Mesenchymal stem cell (in vitro differentiated cells and primary cell): ENCODE data around the gene PCIF1.
A peak's percentile ranks its signal among the peaks of the same experiment; 100 is the strongest.
"Not testable (repeated sequence)": the region's sequence is repeated elsewhere in the genome, so short reads cannot be mapped to it uniquely, and the experiment has no call there.

Source experiments
- DNase-seq: peaks from one replicate; pipeline ENCODE4 v3.0.0-alpha.2; 2013
- H2AFZ ChIP-seq: one replicate; pipeline ENCODE4 v1.6.1; 2013; ENCODE audit warnings: low read depth, mild to moderate bottlenecking, control low read depth, inconsistent platforms, low read length, moderate library complexity
- H2AK5ac ChIP-seq: 2 replicates; pipeline ENCODE4 v1.6.1; 2013; ENCODE audit warnings: low read length, moderate library complexity, mild to moderate bottlenecking, inconsistent platforms; ENCODE audit not compliant: severe bottlenecking
- H2BK120ac ChIP-seq: one replicate; pipeline ENCODE4 v1.6.1; 2013; ENCODE audit warnings: low read depth, mild to moderate bottlenecking, inconsistent platforms, low read length, moderate library complexity
- H2BK12ac ChIP-seq, 2 experiments: one replicate each; pipeline ENCODE4 v1.6.1; 2013; ENCODE audit warnings: inconsistent platforms in 2 of 2, low read length in 2 of 2, mild to moderate bottlenecking in 2 of 2, moderate library complexity in 2 of 2, control low read depth in 1 of 2
- H2BK15ac ChIP-seq: one replicate; pipeline ENCODE4 v1.6.1; 2013; ENCODE audit warnings: mild to moderate bottlenecking, low read depth, inconsistent platforms; ENCODE audit not compliant: poor library complexity, severe bottlenecking
- H2BK5ac ChIP-seq: 2 replicates; pipeline ENCODE4 v1.6.1; 2013; ENCODE audit warnings: low read depth, mild to moderate bottlenecking, low read length, control low read depth, inconsistent platforms; ENCODE audit not compliant: poor library complexity, severe bottlenecking
- H3K14ac ChIP-seq, 2 experiments: one replicate each; pipeline ENCODE4 v1.6.1; 2013; ENCODE audit warnings: inconsistent platforms in 2 of 2, low read length in 2 of 2, control low read depth in 1 of 2, mild to moderate bottlenecking in 1 of 2, moderate library complexity in 1 of 2
- H3K18ac ChIP-seq, 2 experiments: one replicate each; pipeline ENCODE4 v1.6.1; 2013; ENCODE audit warnings: inconsistent platforms in 2 of 2, low read length in 2 of 2, control low read depth in 1 of 2, low read depth in 1 of 2, mild to moderate bottlenecking in 1 of 2
- H3K23ac ChIP-seq, 2 experiments: one replicate each; pipeline ENCODE4 v1.6.1; 2013; ENCODE audit warnings: inconsistent platforms in 2 of 2, low read length in 2 of 2, mild to moderate bottlenecking in 2 of 2, moderate library complexity in 2 of 2, control low read depth in 1 of 2
- H3K27ac ChIP-seq: 2 replicates; pipeline ENCODE4 v1.5.1; 2013; ENCODE audit warnings: mild to moderate bottlenecking, moderate library complexity, low read length, control low read depth, inconsistent platforms; ENCODE audit not compliant: poor library complexity, severe bottlenecking
- H3K27me3 ChIP-seq, 2 experiments: 2 replicates each; pipeline versions ENCODE4 v1.6.1 to v1.7.0; 2013; ENCODE audit warnings: low read length in 2 of 2, mild to moderate bottlenecking in 2 of 2, moderate library complexity in 2 of 2, control low read depth in 1 of 2, inconsistent platforms in 1 of 2; ENCODE audit not compliant: control insufficient read depth in 1 of 2, insufficient read depth in 1 of 2
- H3K36me3 ChIP-seq, 2 experiments: 2 replicates each; pipeline versions ENCODE4 v1.6.1 to v1.7.0; 2013; ENCODE audit warnings: low read length in 2 of 2, control low read depth in 1 of 2, inconsistent platforms in 1 of 2, low read depth in 1 of 2, mild to moderate bottlenecking in 1 of 2; ENCODE audit not compliant: insufficient read depth in 2 of 2, control insufficient read depth in 1 of 2
- H3K4ac ChIP-seq, 2 experiments: one replicate each; pipeline ENCODE4 v1.6.1; 2013; ENCODE audit warnings: inconsistent platforms in 2 of 2, low read length in 2 of 2, mild to moderate bottlenecking in 2 of 2, moderate library complexity in 2 of 2, control low read depth in 1 of 2, low read depth in 1 of 2
- H3K4me1 ChIP-seq: 2 replicates; pipeline ENCODE4 v1.6.1; 2013; ENCODE audit warnings: low read depth, low read length, control low read depth; ENCODE audit not compliant: control insufficient read depth, insufficient read depth
- H3K4me2 ChIP-seq: 2 replicates; pipeline ENCODE4 v1.6.1; 2013; ENCODE audit warnings: low read length, mild to moderate bottlenecking, inconsistent platforms; ENCODE audit not compliant: poor library complexity, severe bottlenecking
- H3K4me3 ChIP-seq, 2 experiments: 2 replicates each; pipeline versions ENCODE4 v1.5.1 to v1.7.0; 2013; ENCODE audit warnings: low read length in 2 of 2, mild to moderate bottlenecking in 2 of 2, control low read depth in 1 of 2, low read depth in 1 of 2; ENCODE audit not compliant: insufficient read depth in 1 of 2
- H3K79me1 ChIP-seq: replicated peaks from 2 replicates; pipeline ENCODE4 v1.6.1; 2013; ENCODE audit warnings: mild to moderate bottlenecking, control low read depth, low read length, inconsistent platforms; ENCODE audit not compliant: poor library complexity, severe bottlenecking
- H3K9ac ChIP-seq: 2 replicates; pipeline ENCODE4 v1.7.0; 2013; ENCODE audit warnings: mild to moderate bottlenecking, low read length, moderate library complexity
- H3K9me3 ChIP-seq: 2 replicates; pipeline ENCODE4 v1.7.0; 2013; ENCODE audit warnings: mild to moderate bottlenecking, low read length; ENCODE audit not compliant: control insufficient read depth
- H4K8ac ChIP-seq: one replicate; pipeline ENCODE4 v1.6.1; 2013; ENCODE audit warnings: inconsistent platforms, mild to moderate bottlenecking, low read length, moderate library complexity
- H4K91ac ChIP-seq: one replicate; pipeline ENCODE4 v1.6.1; 2013; ENCODE audit warnings: mild to moderate bottlenecking, low read length, inconsistent platforms
- WGBS: methylation state at CpG from one replicate; pipeline ENCODE4 v1.1.7; 2013; ENCODE audit warnings: mixed read lengths; 5-methylcytosine and 5-hydroxymethylcytosine counted together

Gene PCIF1

DNA sequence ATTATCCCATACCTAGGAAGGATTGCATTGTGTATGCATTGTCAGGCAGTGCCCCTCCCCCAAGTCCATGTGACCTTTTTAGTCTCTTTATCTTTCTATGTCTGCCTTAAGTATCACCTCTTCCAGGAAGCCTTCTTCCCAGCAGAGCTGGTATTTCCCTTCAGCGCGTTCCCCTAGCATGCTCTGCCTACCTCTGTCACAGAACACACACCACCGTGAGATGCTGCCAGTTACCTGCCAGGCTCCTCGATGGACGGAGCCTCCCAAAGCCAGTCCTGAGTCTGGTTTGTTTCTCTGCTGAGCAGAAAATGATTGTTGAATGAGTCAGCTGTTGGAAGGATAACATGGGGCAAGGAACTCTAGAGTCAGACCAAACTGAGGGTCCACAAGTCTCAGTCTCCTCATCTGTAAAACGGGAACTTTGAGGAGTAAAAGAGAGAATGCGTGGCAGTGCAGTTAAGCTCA is 48.8 kb downstream of the PCIF1 start:
- 67% methylated on average over 7 of the region's 7 CpGs for WGBS
- no peak overlapping the region for H3K23ac ChIP-seq
- no peak overlapping the region for H3K4me3 ChIP-seq
- no peak overlapping the region for H2BK5ac ChIP-seq
- H3K18ac ChIP-seq = no peak overlapping the region
- H2BK120ac ChIP-seq = no peak overlapping the region
- no peak overlapping the region for H3K27ac ChIP-seq
- no peaks in the 10 kb centered on the region for H3K79me1 ChIP-seq
- H3K27me3 ChIP-seq = peaks cover 0 to 13% of the 10 kb centered on the region in 2 experiments
- no peak overlapping the region for H3K14ac ChIP-seq
- no peak overlapping the region for H2AFZ ChIP-seq
- no peak for DNase-seq
- H3K4me2 ChIP-seq = no peak overlapping the region
- peaks cover 2% of the 10 kb centered on the region for H3K4me1 ChIP-seq
- no peak overlapping the region for H4K91ac ChIP-seq
- H3K9ac ChIP-seq = no peak overlapping the region
- H2BK15ac ChIP-seq = no peak overlapping the region
- H3K9me3 ChIP-seq = no peaks in the 10 kb centered on the region
- no peak overlapping the region for H2AK5ac ChIP-seq
- no peak overlapping the region for H3K4ac ChIP-seq
- H3K36me3 ChIP-seq = no peaks in the 10 kb centered on the region
- no peak overlapping the region for H4K8ac ChIP-seq
- no peak overlapping the region for H2BK12ac ChIP-seq

- Histone ChIP-seq H3K23ac (no peak overlapping the region), H3K18ac (no peak overlapping the region), H2BK15ac (no peak overlapping the region), H3K4ac (no peak overlapping the region), H3K4me3 (no peak overlapping the region), H3K27ac (no peak overlapping the region), H3K36me3 (no peaks in the 10 kb centered on the region), H2BK12ac (no peak overlapping the region), H4K91ac (no peak overlapping the region), H3K9ac (no peak overlapping the region), H3K4me1 (peaks cover 2% of the 10 kb centered on the region), H3K4me2 (no peak overlapping the region), H2AFZ (no peak overlapping the region), H4K8ac (no peak overlapping the region), H3K14ac (no peak overlapping the region), H3K79me1 (no peaks in the 10 kb centered on the region), H2BK5ac (no peak overlapping the region), H3K27me3 (peaks cover 0 to 32% of the 10 kb centered on the region in 2 experiments), H2BK120ac (no peak overlapping the region), H3K9me3 (no peaks in the 10 kb centered on the region), H2AK5ac (no peak overlapping the region)
- DNase-seq = no peak
- WGBS = 81% methylated on average over 7 of the region's 7 CpGs
Measured at GRCh38 chr20:45985573-45985972, 51.1 kb downstream of the PCIF1 start.

DNA sequence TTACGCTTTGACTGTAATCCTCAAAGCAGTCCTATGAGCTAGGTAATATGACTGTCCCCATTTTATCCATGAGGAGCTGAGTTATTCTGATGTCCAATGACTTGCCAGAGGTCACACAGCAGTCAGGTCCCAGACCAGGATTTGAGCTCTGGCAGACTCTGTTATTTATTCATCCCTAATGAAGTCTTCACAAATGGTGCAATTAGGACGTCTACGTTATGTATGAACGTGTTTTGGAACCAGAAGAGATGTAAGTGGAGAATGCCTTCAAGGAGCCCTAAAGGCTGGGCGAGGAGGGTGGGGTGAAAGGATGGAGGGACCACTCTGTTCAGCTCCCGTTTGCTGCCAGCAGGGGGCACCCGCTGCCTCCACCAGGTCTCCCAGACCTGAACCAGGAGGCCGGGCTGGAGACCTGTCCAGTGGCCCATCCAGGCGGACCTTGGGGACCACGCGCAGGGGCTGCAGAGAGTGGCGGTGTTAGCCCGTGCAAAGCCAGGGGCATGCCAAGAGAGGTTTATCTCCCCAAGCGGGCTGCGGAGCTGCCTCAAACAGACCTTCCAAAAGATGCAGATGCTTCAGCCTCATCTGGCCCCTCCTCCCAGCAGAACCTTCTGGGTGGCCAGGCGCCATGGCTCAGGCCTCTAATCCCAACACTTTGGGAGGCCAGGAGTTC is 52.8 kb downstream of the PCIF1 start:
- H3K9me3 ChIP-seq = no peaks in the 10 kb centered on the region
- H4K8ac ChIP-seq = no peak overlapping the region
- peaks cover 0 to 34% of the 10 kb centered on the region in 2 experiments for H3K27me3 ChIP-seq
- H3K9ac ChIP-seq = no peak overlapping the region
- no peak overlapping the region for H3K14ac ChIP-seq
- no peak overlapping the region for H2AFZ ChIP-seq
- no peak overlapping the region for H4K91ac ChIP-seq
- no peak overlapping the region for H3K4ac ChIP-seq
- H2BK12ac ChIP-seq = no peak overlapping the region
- no peak overlapping the region for H3K4me3 ChIP-seq
- 16% methylated on average over 16 of the region's 16 CpGs for WGBS
- no peak overlapping the region for H3K4me2 ChIP-seq
- no peak overlapping the region for H3K18ac ChIP-seq
- no peak overlapping the region for H3K23ac ChIP-seq
- H2BK15ac ChIP-seq = no peak overlapping the region
- no peak overlapping the region for H3K27ac ChIP-seq
- H2BK120ac ChIP-seq = no peak overlapping the region
- no peak overlapping the region for H2AK5ac ChIP-seq
- H3K36me3 ChIP-seq = no peaks in the 10 kb centered on the region
- H3K79me1 ChIP-seq = no peaks in the 10 kb centered on the region
- H3K4me1 ChIP-seq = peaks cover 2% of the 10 kb centered on the region
- DNase-seq = peak; percentile 53
- no peak overlapping the region for H2BK5ac ChIP-seq

DNA sequence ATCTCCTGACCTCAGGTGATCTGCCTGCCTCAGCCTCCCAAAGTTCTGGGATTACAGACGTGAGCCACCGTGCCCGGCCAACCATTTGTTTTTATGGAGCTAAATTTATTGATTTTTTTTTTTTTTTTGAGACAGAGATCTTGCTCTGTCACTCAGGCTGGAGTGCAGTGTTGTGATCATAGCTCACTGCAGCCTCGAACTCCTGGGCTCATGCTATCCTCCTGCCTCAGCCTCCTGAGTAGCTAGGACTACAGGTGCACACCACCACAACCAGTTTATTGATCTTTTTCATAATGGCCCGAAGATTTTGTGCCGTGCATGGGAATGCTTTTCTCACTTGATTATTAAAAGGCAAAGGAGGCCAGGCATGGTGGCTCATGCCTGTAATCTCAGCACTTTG is 54.3 kb downstream of the PCIF1 start:
- H3K27ac ChIP-seq, H3K14ac ChIP-seq, H2BK15ac ChIP-seq, H3K9me3 ChIP-seq, H3K4me2 ChIP-seq, H2BK12ac ChIP-seq, H2AFZ ChIP-seq, H2BK120ac ChIP-seq, H3K4me3 ChIP-seq, H3K9ac ChIP-seq, H2AK5ac ChIP-seq, H3K4me1 ChIP-seq, H4K8ac ChIP-seq, H3K79me1 ChIP-seq, DNase-seq, H2BK5ac ChIP-seq, H3K36me3 ChIP-seq, H4K91ac ChIP-seq, H3K4ac ChIP-seq, H3K23ac ChIP-seq, H3K18ac ChIP-seq: not testable (repeated sequence)
- 78% methylated on average over 6 of the region's 6 CpGs for WGBS
- H3K27me3 ChIP-seq = peaks cover 0 to 33% of the 10 kb centered on the region in 2 experiments
